ENCODE results near the gene KPTN. TPM values are rescaled to one million over a fixed set of nuclear protein-coding genes. Genes with fewer than 3 reads are reported as not detected.

The KPTN gene
- total and polyA plus RNA-seq, 2 experiments from 2014 or later = 3.1 to 9.6 TPM

- no peaks in the 10 kb centered on the region for H3F3A ChIP-seq (ENCODE audit: insufficient read depth)
Measured at GRCh38 chr19:47523473-47523872, 39.5 kb upstream of the KPTN start.

GRCh38 chr19:47521473-47522180 lies 37.6 kb upstream of the KPTN start:
- DNase-seq = no peak
- TF ChIP-seq EZH2 (IDR thresholded peaks at IDR 0.05; ENCODE audit: insufficient read depth, poor library complexity, severe bottlenecking) (no peak), EZH2phosphoT487 (IDR thresholded peaks at IDR 0.05; ENCODE audit: insufficient read depth, low read depth) (no peak)
- Histone ChIP-seq H3K27ac (0 out of 2 replicates have a peak overlapping the region, but pooled peaks have one; percentile 5), H3K9me2 (ENCODE audit: insufficient read depth) (no peaks in the 10 kb centered on the region), H3K79me2 (ENCODE audit: insufficient read depth) (no peaks in the 10 kb centered on the region), H3K27me3 (replicated peaks; ENCODE audit: insufficient read depth) (no peaks in the 10 kb centered on the region), H3K36me3 (ENCODE audit: low read depth) (no peaks in the 10 kb centered on the region), H2AFZ (peak overlapping the region; percentile 83), H3K4me2 (ENCODE audit: unreplicated experiment) (peak overlapping the region; percentile 39), H3K4me1 (ENCODE audit: insufficient read depth) (peaks cover 6% of the 10 kb centered on the region), H3K4me3 (no peak overlapping the region), H3F3A (ENCODE audit: insufficient read depth) (no peaks in the 10 kb centered on the region), H3K9me3 (ENCODE audit: low read depth) (no peaks in the 10 kb centered on the region), H4K20me1 (ENCODE audit: insufficient read depth) (no peaks in the 10 kb centered on the region), H3K9ac (no peak overlapping the region)
- in situ Hi-C loops (cut with MboI) = no loop called here
- WGBS, 2 experiments (ENCODE audit: low coverage in 1 of 2, low lambda C conversion rate in 2 of 2, missing lambda C conversion rate in 2 of 2) = 42 to 44% methylated on average over 20 of the region's 20 CpGs

More at GRCh38 chr19:47523473-47523872, 39.5 kb upstream of the KPTN start:
- TF ChIP-seq EZH2phosphoT487 (IDR thresholded peaks at IDR 0.05; ENCODE audit: insufficient read depth, low read depth) (no peak), EZH2 (IDR thresholded peaks at IDR 0.05; ENCODE audit: insufficient read depth, poor library complexity, severe bottlenecking) (no peak)
- Histone ChIP-seq H2AFZ (no peak overlapping the region; the same call in 1 of the 2 replicates), H3K36me3 (ENCODE audit: low read depth) (no peaks in the 10 kb centered on the region), H3K4me3 (no peak overlapping the region), H4K20me1 (ENCODE audit: insufficient read depth) (no peaks in the 10 kb centered on the region), H3K27me3 (replicated peaks; ENCODE audit: insufficient read depth) (no peaks in the 10 kb centered on the region), H3K79me2 (ENCODE audit: insufficient read depth) (no peaks in the 10 kb centered on the region), H3K9ac (no peak overlapping the region), H3K4me2 (ENCODE audit: unreplicated experiment) (no peak overlapping the region), H3K9me2 (ENCODE audit: insufficient read depth) (no peaks in the 10 kb centered on the region), H3K9me3 (ENCODE audit: low read depth) (no peaks in the 10 kb centered on the region), H3K27ac (no peak overlapping the region), H3K4me1 (ENCODE audit: insufficient read depth) (peaks cover 6% of the 10 kb centered on the region)
- in situ Hi-C loops (cut with MboI) = no loop called here
- DNase-seq = no peak
- 31 to 40% methylated on average over 7 of the region's 7 CpGs for WGBS, 2 experiments (ENCODE audit: low coverage in 1 of 2, low lambda C conversion rate in 2 of 2, missing lambda C conversion rate in 2 of 2)

- in situ Hi-C loops (cut with MboI) = no loop called here
- WGBS, 2 experiments (ENCODE audit: low coverage in 1 of 2, low lambda C conversion rate in 2 of 2, missing lambda C conversion rate in 2 of 2) = 84 to 95% methylated on average over 3 to 6 of the region's 6 CpGs
Measured at GRCh38 chr19:47520839-47521238, 36.8 kb upstream of the KPTN start.

GRCh38 chr19:47520343-47520806 lies 36.4 kb upstream of the KPTN start:
- Histone ChIP-seq H3K4me2 (ENCODE audit: unreplicated experiment) (no peak overlapping the region), H3K4me3 (no peak overlapping the region), H2AFZ (no peak overlapping the region), H3K9ac (no peak overlapping the region), H3K27ac (no peak overlapping the region), H3K36me3 (ENCODE audit: low read depth) (no peaks in the 10 kb centered on the region), H3K4me1 (ENCODE audit: insufficient read depth) (peaks cover 6% of the 10 kb centered on the region), H3F3A (ENCODE audit: insufficient read depth) (no peaks in the 10 kb centered on the region), H3K9me3 (ENCODE audit: low read depth) (no peaks in the 10 kb centered on the region), H4K20me1 (ENCODE audit: insufficient read depth) (no peaks in the 10 kb centered on the region), H3K27me3 (replicated peaks; ENCODE audit: insufficient read depth) (no peaks in the 10 kb centered on the region), H3K9me2 (ENCODE audit: insufficient read depth) (no peaks in the 10 kb centered on the region), H3K79me2 (ENCODE audit: insufficient read depth) (no peaks in the 10 kb centered on the region)
- no peak for DNase-seq
- in situ Hi-C loops (cut with MboI) = no loop called here
- 70 to 77% methylated on average over 10 of the region's 10 CpGs for WGBS, 2 experiments (ENCODE audit: low coverage in 1 of 2, low lambda C conversion rate in 2 of 2, missing lambda C conversion rate in 2 of 2)
- TF ChIP-seq EZH2phosphoT487 (IDR thresholded peaks at IDR 0.05; ENCODE audit: insufficient read depth, low read depth) (no peak), EZH2 (IDR thresholded peaks at IDR 0.05; ENCODE audit: insufficient read depth, poor library complexity, severe bottlenecking) (no peak)

More at GRCh38 chr19:47520839-47521238, 36.8 kb upstream of the KPTN start:
- H3K79me2 ChIP-seq (ENCODE audit: insufficient read depth) = no peaks in the 10 kb centered on the region
- H3K36me3 ChIP-seq (ENCODE audit: low read depth) = no peaks in the 10 kb centered on the region
- no peak overlapping the region for H3K9ac ChIP-seq
- H3K9me3 ChIP-seq (ENCODE audit: low read depth) = no peaks in the 10 kb centered on the region
- no peak overlapping the region for H3K4me3 ChIP-seq
- H3K9me2 ChIP-seq (ENCODE audit: insufficient read depth) = no peaks in the 10 kb centered on the region
- no peaks in the 10 kb centered on the region for H3K27me3 ChIP-seq (replicated peaks; ENCODE audit: insufficient read depth)
- H4K20me1 ChIP-seq (ENCODE audit: insufficient read depth) = no peaks in the 10 kb centered on the region
- H3F3A ChIP-seq (ENCODE audit: insufficient read depth) = no peaks in the 10 kb centered on the region
- H3K4me2 ChIP-seq (ENCODE audit: unreplicated experiment) = no peak overlapping the region
- H3K27ac ChIP-seq = no peak overlapping the region
- TF ChIP-seq EZH2 (IDR thresholded peaks at IDR 0.05; ENCODE audit: insufficient read depth, poor library complexity, severe bottlenecking) = no peak
- no peak for DNase-seq
- H2AFZ ChIP-seq = no peak overlapping the region
- H3K4me1 ChIP-seq (ENCODE audit: insufficient read depth) = peaks cover 6% of the 10 kb centered on the region
